Measurements from ENCODE around the gene IRF4.

IRF4 gene

GRCh38 chr6:362231-362923, 29.2 kb upstream of the IRF4 start:
- Histone ChIP-seq H3K9me3 (ENCODE audit: low read length) (no peaks in the 10 kb centered on the region), H3K36me3 (ENCODE audit: insufficient read depth, low read length) (no peaks in the 10 kb centered on the region), H3K27ac (ENCODE audit: low read depth, low read length) (no peak overlapping the region), H3K27me3 (ENCODE audit: control insufficient read depth in 1 of 2, insufficient read depth in 2 of 2, low read length in 2 of 2) (peaks cover 0 to 4% of the 10 kb centered on the region in 2 donors), H3K4me1 (ENCODE audit: insufficient read depth, low read length) (no peaks in the 10 kb centered on the region), H3K4me3 (ENCODE audit: low read depth in 1 of 2, low read length in 2 of 2) (no peak overlapping the region), H3K9ac (ENCODE audit: low read length) (no peak overlapping the region)

DNA sequence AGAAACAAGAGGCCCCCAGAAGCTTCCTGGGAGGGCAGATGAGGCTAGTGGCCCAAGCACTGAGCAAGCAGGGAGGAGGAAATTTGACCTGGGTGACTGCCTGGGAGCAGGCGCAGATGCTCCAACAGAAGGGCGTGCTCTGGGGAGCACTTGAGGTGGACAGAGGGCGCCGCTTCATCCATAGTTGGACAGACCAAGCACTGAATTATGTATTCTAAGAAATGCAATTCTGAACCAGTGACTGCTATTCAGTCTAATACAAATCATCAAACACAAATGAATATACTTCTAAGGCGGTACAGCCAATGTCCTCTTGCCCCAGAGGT, 28.7 kb upstream of the IRF4 start:
- no peaks in the 10 kb centered on the region for H3K9me3 ChIP-seq (ENCODE audit: low read length)
- no peak overlapping the region for H3K4me3 ChIP-seq (ENCODE audit: low read depth in 1 of 2, low read length in 2 of 2)
- no peaks in the 10 kb centered on the region for H3K36me3 ChIP-seq (ENCODE audit: insufficient read depth, low read length)
- no peak overlapping the region for H3K9ac ChIP-seq (ENCODE audit: low read length)
- H3K4me1 ChIP-seq (ENCODE audit: insufficient read depth, low read length), result no peaks in the 10 kb centered on the region
- H3K27me3 ChIP-seq (ENCODE audit: control insufficient read depth in 1 of 2, insufficient read depth in 2 of 2, low read length in 2 of 2), result peaks cover 0 to 4% of the 10 kb centered on the region in 2 donors
- no peak overlapping the region for H3K27ac ChIP-seq (ENCODE audit: low read depth, low read length)

- H3K9me3 ChIP-seq (ENCODE audit: low read length), result no peaks in the 10 kb centered on the region
- H3K4me1 ChIP-seq (ENCODE audit: insufficient read depth, low read length), result no peaks in the 10 kb centered on the region
- peaks cover 0 to 4% of the 10 kb centered on the region in 2 donors for H3K27me3 ChIP-seq (ENCODE audit: control insufficient read depth in 1 of 2, insufficient read depth in 2 of 2, low read length in 2 of 2)
- no peak overlapping the region for H3K4me3 ChIP-seq (ENCODE audit: low read depth in 1 of 2, low read length in 2 of 2)
- H3K36me3 ChIP-seq (ENCODE audit: insufficient read depth, low read length), result no peaks in the 10 kb centered on the region
- H3K9ac ChIP-seq (ENCODE audit: low read length), result no peak overlapping the region
- no peak overlapping the region for H3K27ac ChIP-seq (ENCODE audit: low read depth, low read length)
Measured at GRCh38 chr6:363291-363690, 28.3 kb upstream of the IRF4 start.

GRCh38 chr6:363909-364308, 27.6 kb upstream of the IRF4 start:
- Histone ChIP-seq H3K4me3 (ENCODE audit: low read depth in 1 of 2, low read length in 2 of 2) (no peak overlapping the region), H3K9me3 (ENCODE audit: low read length) (no peaks in the 10 kb centered on the region), H3K27me3 (ENCODE audit: control insufficient read depth in 1 of 2, insufficient read depth in 2 of 2, low read length in 2 of 2) (peaks cover 0 to 4% of the 10 kb centered on the region in 2 donors), H3K9ac (ENCODE audit: low read length) (no peak overlapping the region), H3K27ac (ENCODE audit: low read depth, low read length) (no peak overlapping the region), H3K4me1 (ENCODE audit: insufficient read depth, low read length) (no peaks in the 10 kb centered on the region), H3K36me3 (ENCODE audit: insufficient read depth, low read length) (no peaks in the 10 kb centered on the region)

GRCh38 chr6:364609-365540, 26.7 kb upstream of the IRF4 start:
- Histone ChIP-seq H3K36me3 (ENCODE audit: insufficient read depth, low read length) (no peaks in the 10 kb centered on the region), H3K27me3 (ENCODE audit: control insufficient read depth in 1 of 2, insufficient read depth in 2 of 2, low read length in 2 of 2) (peaks cover 4 to 6% of the 10 kb centered on the region in 2 donors), H3K4me3 (ENCODE audit: low read depth in 1 of 2, low read length in 2 of 2) (no peak overlapping the region), H3K4me1 (ENCODE audit: insufficient read depth, low read length) (no peaks in the 10 kb centered on the region), H3K9ac (ENCODE audit: low read length) (no peak overlapping the region), H3K27ac (ENCODE audit: low read depth, low read length) (no peak overlapping the region), H3K9me3 (ENCODE audit: low read length) (no peaks in the 10 kb centered on the region)

DNA sequence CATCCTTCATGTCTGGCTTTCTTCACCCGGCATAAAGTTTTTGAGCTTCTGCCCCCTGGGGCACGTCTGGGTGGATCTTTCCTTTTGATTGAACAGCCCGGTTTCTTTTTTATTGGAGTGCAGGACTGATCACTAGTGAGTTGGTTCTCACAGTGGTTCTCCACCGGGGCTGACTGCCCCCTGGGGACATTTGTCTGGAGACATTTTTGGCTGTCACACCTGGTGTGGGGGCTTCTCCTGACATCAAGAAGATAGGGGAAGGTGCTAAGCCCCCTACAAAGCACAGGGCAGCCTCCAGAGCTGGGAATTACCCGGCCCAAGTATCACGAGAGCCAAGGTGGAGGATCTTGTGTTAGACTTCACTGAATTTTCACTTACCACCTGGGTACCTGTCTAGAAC, 25.7 kb upstream of the IRF4 start:
- Histone ChIP-seq H3K27me3 (ENCODE audit: control insufficient read depth in 1 of 2, insufficient read depth in 2 of 2, low read length in 2 of 2) (peaks cover 9 to 15% of the 10 kb centered on the region in 2 donors), H3K36me3 (ENCODE audit: insufficient read depth, low read length) (no peaks in the 10 kb centered on the region)

GRCh38 chr6:366389-367297, 24.9 kb upstream of the IRF4 start:
- no peaks in the 10 kb centered on the region for H3K4me1 ChIP-seq (ENCODE audit: insufficient read depth, low read length)
- no peaks in the 10 kb centered on the region for H3K36me3 ChIP-seq (ENCODE audit: insufficient read depth, low read length)
- no peaks in the 10 kb centered on the region for H3K9me3 ChIP-seq (ENCODE audit: low read length)
- H3K27ac ChIP-seq (ENCODE audit: low read depth, low read length), result no peak overlapping the region
- H3K4me3 ChIP-seq (ENCODE audit: low read depth in 1 of 2, low read length in 2 of 2), result no peak overlapping the region
- H3K27me3 ChIP-seq (ENCODE audit: control insufficient read depth in 1 of 2, insufficient read depth in 2 of 2, low read length in 2 of 2), result peaks cover 9 to 17% of the 10 kb centered on the region in 2 donors
- H3K9ac ChIP-seq (ENCODE audit: low read length), result no peak overlapping the region

More for the DNA sequence above, 25.7 kb upstream of the IRF4 start:
- Histone ChIP-seq H3K4me1 (ENCODE audit: insufficient read depth, low read length) (no peaks in the 10 kb centered on the region), H3K27ac (ENCODE audit: low read depth, low read length) (no peak overlapping the region), H3K9me3 (ENCODE audit: low read length) (no peaks in the 10 kb centered on the region), H3K9ac (ENCODE audit: low read length) (no peak overlapping the region), H3K4me3 (ENCODE audit: low read depth in 1 of 2, low read length in 2 of 2) (no peak overlapping the region)

DNA sequence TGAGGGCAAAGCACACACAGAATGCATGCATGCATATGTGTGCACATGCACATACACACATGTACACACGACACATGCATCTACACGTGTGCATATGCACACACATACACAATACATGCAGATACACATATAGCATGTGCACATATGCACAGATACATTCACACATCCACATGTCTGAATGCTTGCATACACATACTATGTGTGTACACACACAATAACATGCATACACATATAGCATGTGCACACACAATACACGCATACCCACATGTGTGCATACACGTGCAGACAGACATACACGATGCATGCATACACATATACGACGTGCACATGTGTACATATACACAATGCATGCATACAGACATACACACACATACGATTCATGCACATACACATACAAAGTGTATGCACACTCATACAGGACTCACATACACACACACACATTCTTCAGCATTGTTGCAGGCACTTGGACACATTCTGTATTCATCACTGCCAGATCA, 24.2 kb upstream of the IRF4 start:
- H3K27ac ChIP-seq (ENCODE audit: low read depth, low read length), result no peak overlapping the region
- H3K27me3 ChIP-seq (ENCODE audit: control insufficient read depth in 1 of 2, insufficient read depth in 2 of 2, low read length in 2 of 2), result peaks cover 9 to 22% of the 10 kb centered on the region in 2 donors
- H3K36me3 ChIP-seq (ENCODE audit: insufficient read depth, low read length), result no peaks in the 10 kb centered on the region
- no peaks in the 10 kb centered on the region for H3K9me3 ChIP-seq (ENCODE audit: low read length)
- H3K4me1 ChIP-seq (ENCODE audit: insufficient read depth, low read length), result no peaks in the 10 kb centered on the region
- H3K4me3 ChIP-seq (ENCODE audit: low read depth in 1 of 2, low read length in 2 of 2), result no peak overlapping the region
- H3K9ac ChIP-seq (ENCODE audit: low read length), result no peak overlapping the region

DNA sequence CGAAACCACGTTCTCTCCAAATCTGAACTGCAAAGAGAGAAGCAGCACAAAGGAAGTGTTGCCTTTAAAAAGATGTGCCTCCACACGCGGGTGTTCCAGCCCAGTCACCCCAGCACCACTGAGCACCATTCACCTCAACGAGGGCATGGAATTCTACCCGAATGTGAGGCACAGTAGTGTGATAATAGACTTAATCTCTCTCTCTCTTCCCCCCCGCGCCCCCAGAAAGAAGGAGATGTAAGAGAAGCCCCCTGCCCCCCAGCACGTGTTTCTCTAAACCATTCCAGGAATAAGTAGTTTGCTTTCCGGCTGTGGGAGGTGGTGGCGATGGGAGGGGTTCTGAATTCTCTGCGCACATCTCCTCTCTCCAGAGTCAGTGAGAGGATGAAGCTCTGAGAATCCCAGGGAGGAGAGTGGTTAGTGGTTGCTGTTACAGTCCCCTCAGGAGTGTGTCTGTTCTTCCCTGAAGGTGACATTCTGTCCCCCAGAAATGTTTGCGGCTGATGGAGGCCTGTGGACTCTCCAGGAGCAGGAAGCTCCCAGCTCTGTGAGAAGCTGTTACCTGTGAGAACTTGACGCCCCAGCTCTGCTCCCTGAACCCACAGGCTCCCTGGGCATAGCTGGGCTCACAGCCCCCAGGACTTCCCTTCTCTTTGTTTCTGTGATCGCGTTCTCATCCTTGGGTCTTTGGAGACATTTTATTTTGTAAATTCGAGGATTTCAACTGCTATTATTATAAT, 23.5 kb upstream of the IRF4 start:
- H3K4me1 ChIP-seq (ENCODE audit: insufficient read depth, low read length), result peaks cover 4% of the 10 kb centered on the region

DNA sequence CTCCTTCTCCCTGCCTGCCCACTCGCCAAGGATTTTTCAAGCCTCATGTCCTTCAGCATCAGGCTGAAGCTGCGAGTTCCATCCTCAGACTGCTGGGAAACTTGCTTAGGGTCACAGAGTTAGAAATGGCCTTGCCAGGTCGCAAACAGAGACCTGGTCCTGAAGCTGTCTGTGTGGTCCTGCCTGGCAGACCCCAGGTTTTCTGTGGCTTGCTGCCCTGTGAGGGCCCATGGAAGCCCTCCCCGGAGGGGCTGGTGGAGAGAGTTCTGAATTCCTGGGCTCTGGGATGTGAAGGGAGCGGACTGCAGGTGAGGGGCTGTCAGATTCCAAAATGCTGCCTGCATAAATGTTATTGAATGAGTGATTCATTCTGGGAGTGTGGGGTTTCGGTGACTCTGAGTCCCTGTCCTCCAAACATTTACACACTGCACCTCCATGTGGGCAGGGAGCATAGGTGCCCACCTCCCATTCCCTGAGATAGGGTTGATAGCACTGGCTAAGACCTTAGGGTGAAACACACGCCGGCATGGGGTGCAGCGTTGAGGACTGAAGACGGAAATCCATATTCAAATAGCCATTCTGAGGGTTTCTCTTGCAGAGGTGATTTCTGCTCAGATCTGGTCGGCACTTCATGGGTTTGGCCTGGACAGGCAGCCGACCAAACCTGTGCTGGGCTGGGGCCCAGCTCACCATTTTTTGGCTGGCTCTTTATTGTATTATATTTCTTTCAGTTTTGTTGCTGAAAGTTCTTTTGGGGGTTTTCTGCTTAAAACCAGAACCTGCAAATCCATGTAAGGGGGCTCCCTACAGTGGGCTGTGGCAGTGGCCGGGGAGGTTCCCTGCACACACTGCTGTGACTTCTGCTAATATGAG, 21.8 kb upstream of the IRF4 start:
- peaks cover 23 to 40% of the 10 kb centered on the region in 2 donors for H3K27me3 ChIP-seq (ENCODE audit: control insufficient read depth in 1 of 2, insufficient read depth in 2 of 2, low read length in 2 of 2)
- H3K9ac ChIP-seq (ENCODE audit: low read length), result no peak overlapping the region
- no peaks in the 10 kb centered on the region for H3K9me3 ChIP-seq (ENCODE audit: low read length)
- no peak overlapping the region for H3K4me3 ChIP-seq (ENCODE audit: low read depth in 1 of 2, low read length in 2 of 2)
- no peaks in the 10 kb centered on the region for H3K36me3 ChIP-seq (ENCODE audit: insufficient read depth, low read length)
- H3K4me1 ChIP-seq (ENCODE audit: insufficient read depth, low read length), result peaks cover 16% of the 10 kb centered on the region
- H3K27ac ChIP-seq (ENCODE audit: low read depth, low read length), result no peak overlapping the region

More for the DNA sequence above, 23.5 kb upstream of the IRF4 start:
- peaks cover 11 to 29% of the 10 kb centered on the region in 2 donors for H3K27me3 ChIP-seq (ENCODE audit: control insufficient read depth in 1 of 2, insufficient read depth in 2 of 2, low read length in 2 of 2)
- no peak overlapping the region for H3K4me3 ChIP-seq (ENCODE audit: low read depth in 1 of 2, low read length in 2 of 2)
- H3K9ac ChIP-seq (ENCODE audit: low read length), result no peak overlapping the region
- H3K36me3 ChIP-seq (ENCODE audit: insufficient read depth, low read length), result no peaks in the 10 kb centered on the region
- no peaks in the 10 kb centered on the region for H3K9me3 ChIP-seq (ENCODE audit: low read length)
- H3K27ac ChIP-seq (ENCODE audit: low read depth, low read length), result no peak overlapping the region
